Astrocyte of the cerebellum (primary cell): Measurements from ENCODE around the gene TSHR.
A peak's percentile ranks its signal among the peaks of the same experiment; 100 is the strongest.

ENCODE experiments used
- DNase-seq: peaks from one replicate; pipeline ENCODE4 v3.0.0-alpha.2; 2011; ENCODE audit warnings: low read depth
- H3K4me3 ChIP-seq: 2 replicates; pipeline ENCODE4 v1.5.1; 2011; ENCODE audit warnings: mild to moderate bottlenecking, low read depth, low read length, moderate library complexity
- in situ Hi-C: cut with HindIII; loops from 2 replicates; pipeline ENCODE4 v1.10.0; 2017; ENCODE audit warnings: low sequenced_read_pairs
- TF ChIP-seq, protein P1 (sequence below): IDR thresholded peaks from 2 replicates; pipeline ENCODE4 v1.5.1; 2012; ENCODE audit warnings: low read length, low read depth, moderate library complexity, mild to moderate bottlenecking; ENCODE audit errors: missing control alignments

The TSHR gene

DNA sequence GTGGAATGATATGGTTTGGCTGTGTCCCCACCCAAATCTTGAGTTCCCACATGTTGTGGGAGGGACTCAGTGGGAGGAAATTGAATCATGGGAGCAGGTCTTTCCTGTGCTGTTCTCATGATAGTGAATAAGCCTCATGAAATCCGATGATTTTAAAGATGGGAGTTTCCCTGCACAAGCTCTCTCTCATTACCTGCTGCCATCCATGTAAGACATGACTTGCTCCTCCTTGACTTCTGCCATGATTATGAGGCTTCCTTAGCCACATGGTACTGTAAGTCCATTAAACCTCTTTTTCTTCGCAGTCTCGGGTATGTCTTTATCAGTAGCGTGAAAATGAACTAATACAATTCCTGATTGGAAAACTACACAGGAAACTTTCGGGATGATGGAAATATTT lies 100.5 kb downstream of the TSHR start:
- DNase-seq, result no peak
- in situ Hi-C loops, result no loop called here
- H3K4me3 ChIP-seq, result no peak overlapping the region
- TF ChIP-seq, protein P1, sequence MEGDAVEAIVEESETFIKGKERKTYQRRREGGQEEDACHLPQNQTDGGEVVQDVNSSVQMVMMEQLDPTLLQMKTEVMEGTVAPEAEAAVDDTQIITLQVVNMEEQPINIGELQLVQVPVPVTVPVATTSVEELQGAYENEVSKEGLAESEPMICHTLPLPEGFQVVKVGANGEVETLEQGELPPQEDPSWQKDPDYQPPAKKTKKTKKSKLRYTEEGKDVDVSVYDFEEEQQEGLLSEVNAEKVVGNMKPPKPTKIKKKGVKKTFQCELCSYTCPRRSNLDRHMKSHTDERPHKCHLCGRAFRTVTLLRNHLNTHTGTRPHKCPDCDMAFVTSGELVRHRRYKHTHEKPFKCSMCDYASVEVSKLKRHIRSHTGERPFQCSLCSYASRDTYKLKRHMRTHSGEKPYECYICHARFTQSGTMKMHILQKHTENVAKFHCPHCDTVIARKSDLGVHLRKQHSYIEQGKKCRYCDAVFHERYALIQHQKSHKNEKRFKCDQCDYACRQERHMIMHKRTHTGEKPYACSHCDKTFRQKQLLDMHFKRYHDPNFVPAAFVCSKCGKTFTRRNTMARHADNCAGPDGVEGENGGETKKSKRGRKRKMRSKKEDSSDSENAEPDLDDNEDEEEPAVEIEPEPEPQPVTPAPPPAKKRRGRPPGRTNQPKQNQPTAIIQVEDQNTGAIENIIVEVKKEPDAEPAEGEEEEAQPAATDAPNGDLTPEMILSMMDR, result no peak

DNA sequence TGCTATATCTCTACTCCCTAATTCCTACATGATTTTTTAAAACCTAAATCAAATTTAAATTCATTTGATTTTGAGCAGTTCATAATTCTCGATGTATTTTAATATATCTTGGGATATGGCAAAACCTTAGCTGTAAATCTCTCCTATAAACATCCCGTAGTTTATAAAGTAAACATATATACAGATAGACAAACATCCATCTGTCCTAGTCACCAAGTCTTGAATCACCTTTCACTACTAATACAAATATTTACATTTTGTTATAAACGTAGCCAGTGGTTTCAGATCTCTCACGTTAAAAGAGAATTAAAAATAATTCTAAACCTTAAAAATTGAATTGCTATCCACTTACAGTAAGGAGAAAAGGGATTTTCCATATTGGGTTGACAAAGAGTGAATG lies 107.0 kb downstream of the TSHR start:
- TF ChIP-seq, protein P1, result no peak
- in situ Hi-C loops, result no loop called here
- H3K4me3 ChIP-seq, result no peak overlapping the region
- no peak for DNase-seq

DNA sequence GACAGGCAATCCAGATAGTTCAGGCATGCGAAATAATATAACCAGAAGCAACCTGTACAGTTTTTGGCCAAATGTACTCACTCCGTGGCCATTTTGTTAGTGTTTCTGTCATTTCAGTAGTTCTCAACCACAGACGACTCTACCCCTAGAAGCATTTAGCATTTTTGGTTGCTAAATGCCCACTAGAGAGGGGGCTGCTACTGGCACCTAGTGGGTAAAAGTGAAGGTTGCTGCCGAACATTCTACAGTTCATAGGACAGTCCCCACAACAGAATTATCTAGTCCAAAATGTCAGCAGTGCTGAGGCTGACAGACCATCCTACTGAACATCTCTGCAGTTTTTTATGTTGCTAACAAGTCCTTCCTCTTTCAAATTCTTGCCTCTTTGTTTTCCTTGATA lies 107.4 kb downstream of the TSHR start:
- in situ Hi-C loops, result no loop called here
- DNase-seq, result no peak
- TF ChIP-seq, protein P1, result peak; percentile 36
- H3K4me3 ChIP-seq, result no peak overlapping the region

DNA sequence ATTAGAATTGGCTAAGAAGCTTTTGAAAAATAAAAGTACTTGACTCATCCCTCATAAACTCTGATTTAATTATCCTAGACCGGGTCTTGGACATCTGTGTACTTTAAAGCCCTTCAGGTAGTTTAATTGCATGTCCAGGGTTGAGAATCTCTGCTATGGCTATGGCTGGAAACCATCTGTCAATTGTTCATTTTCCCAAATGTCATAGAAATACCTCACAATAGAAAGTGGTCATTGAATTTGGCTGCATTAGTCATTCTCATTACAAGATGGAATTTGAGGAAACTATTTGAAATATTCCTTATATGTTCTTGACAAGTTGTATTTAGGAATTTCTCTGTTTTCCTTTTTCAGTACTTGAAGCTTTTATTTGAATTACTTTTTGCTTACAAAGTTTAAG lies 111.3 kb downstream of the TSHR start:
- TF ChIP-seq, protein P1, result no peak
- H3K4me3 ChIP-seq, result no peak overlapping the region
- DNase-seq, result no peak
- in situ Hi-C loops, result no loop called here

DNA sequence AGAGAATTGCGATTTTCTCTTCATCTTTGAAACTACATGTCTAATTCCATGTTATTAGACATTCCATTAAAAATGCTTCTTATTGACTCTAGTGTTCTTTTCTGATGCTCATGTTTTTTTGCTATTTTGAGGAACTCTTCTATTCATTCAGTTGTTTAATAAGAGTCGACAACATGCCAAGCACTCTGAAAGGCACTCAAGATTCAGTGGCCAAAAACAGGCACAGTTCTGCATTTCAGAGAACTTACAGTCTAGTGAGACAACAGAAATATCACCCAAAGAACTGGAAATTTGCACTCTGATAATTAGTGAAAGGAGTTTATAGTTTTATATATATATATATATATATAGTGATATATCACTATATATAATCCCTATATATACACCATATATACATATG lies 111.7 kb downstream of the TSHR start:
- in situ Hi-C loops, result no loop called here
- no peak overlapping the region for H3K4me3 ChIP-seq
- no peak for DNase-seq
- TF ChIP-seq, protein P1, result no peak

DNA sequence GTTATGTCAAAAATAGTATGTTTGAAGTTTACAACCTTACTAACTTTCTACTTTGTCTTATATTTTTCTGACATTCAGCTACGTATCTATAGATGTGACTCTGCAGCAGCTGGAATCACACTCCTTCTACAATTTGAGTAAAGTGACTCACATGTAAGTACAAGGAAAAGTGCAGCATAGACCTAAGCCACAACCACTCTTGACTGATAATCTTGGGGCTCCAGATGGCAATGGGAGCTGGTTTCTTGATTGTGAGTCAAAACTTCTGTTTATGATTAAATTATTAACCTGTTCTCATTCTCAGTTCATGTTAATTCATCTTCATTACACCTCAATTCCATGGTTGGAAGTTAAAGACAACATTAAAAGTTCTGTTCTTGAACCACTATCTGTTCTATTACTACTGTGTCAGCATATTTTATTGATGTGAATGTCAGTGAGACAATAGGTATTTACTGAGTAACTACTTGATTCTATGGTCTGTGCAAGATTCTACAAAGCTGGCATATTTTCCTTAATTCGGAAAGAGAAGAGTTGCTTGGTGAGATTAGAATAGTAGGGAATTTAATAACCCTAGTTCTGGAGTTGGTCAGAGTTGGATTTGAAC lies 112.9 kb downstream of the TSHR start:
- in situ Hi-C loops, result no loop called here
- no peak overlapping the region for H3K4me3 ChIP-seq
- TF ChIP-seq, protein P1, result no peak
- no peak for DNase-seq
